ENCODE data around the gene SNX18. TPM values are rescaled to one million over a fixed set of nuclear protein-coding genes. Genes with fewer than 3 reads are reported as not detected.

Gene SNX18
- polyA plus RNA-seq, 1 donor (not counting 4 experiments of a cell fraction or from before 2014, with no cell fraction given), result 7.4 TPM

- no peak for FAIRE-seq
- H3K4me1 ChIP-seq (ENCODE audit: control insufficient read depth, extremely low read depth, insufficient read depth, low read length), result no peaks in the 10 kb centered on the region
- no peak overlapping the region for H3K4me3 ChIP-seq (ENCODE audit: control insufficient read depth in 2 of 3, extremely low read depth in 1 of 3, insufficient read depth in 2 of 3, low read depth in 1 of 3, low read length in 3 of 3)
- no peak overlapping the region for H3K4me2 ChIP-seq (ENCODE audit: control insufficient read depth, extremely low read depth, insufficient read depth, low read depth, low read length)
- no peak for TF ChIP-seq CTCF (optimal IDR thresholded peaks at IDR 0.05 in 1 of 3, IDR thresholded peaks at IDR 0.05 in 1 of 3, conservative IDR thresholded peaks at IDR 0.05 in 1 of 3; ENCODE audit: extremely low read depth in 1 of 3, insufficient read depth in 2 of 3, low read length in 3 of 3)
- no peak for TF ChIP-seq EZH2 (IDR thresholded peaks at IDR 0.05; ENCODE audit: low read length)
- dilution Hi-C loops (cut with MboI; ENCODE audit: extremely low pct_ligation_motif_present, low sequenced_read_pairs), result no loop called here
- no peaks in the 10 kb centered on the region for H3K36me3 ChIP-seq (ENCODE audit: control insufficient read depth in 2 of 2, extremely low read depth in 1 of 2, insufficient read depth in 2 of 2, low read length in 2 of 2)
- no peak overlapping the region for H3K27ac ChIP-seq (ENCODE audit: control insufficient read depth, insufficient read depth, low read length)
- no peaks in the 10 kb centered on the region for H4K20me1 ChIP-seq (ENCODE audit: control insufficient read depth, extremely low read depth, insufficient read depth, low read length)
- no peaks in the 10 kb centered on the region for H3K9me3 ChIP-seq (ENCODE audit: control insufficient read depth, low read depth, low read length)
- no peaks in the 10 kb centered on the region for H3K27me3 ChIP-seq (ENCODE audit: control insufficient read depth, extremely low read depth, insufficient read depth, low read length)
- H3K9me1 ChIP-seq (ENCODE audit: control insufficient read depth, extremely low read depth, insufficient read depth, low read length), result no peaks in the 10 kb centered on the region
- H2AFZ ChIP-seq (ENCODE audit: control insufficient read depth, low read length), result no peak overlapping the region
- DNase-seq (ENCODE audit: low read depth, low spot score), result no peak
- H3K79me2 ChIP-seq (ENCODE audit: control insufficient read depth, insufficient read depth, low read length), result no peaks in the 10 kb centered on the region
- no peak overlapping the region for H3K9ac ChIP-seq (ENCODE audit: control insufficient read depth, extremely low read depth, insufficient read depth, low read length)
Observed at GRCh38 chr5:54545796-54546195, 28.2 kb downstream of the SNX18 start.

GRCh38 chr5:54547711-54548250 lies 30.2 kb downstream of the SNX18 start:
- Histone ChIP-seq H2AFZ (ENCODE audit: control insufficient read depth, low read length) (no peak overlapping the region), H3K9ac (ENCODE audit: control insufficient read depth, extremely low read depth, insufficient read depth, low read length) (no peak overlapping the region), H3K4me1 (ENCODE audit: control insufficient read depth, extremely low read depth, insufficient read depth, low read length) (no peaks in the 10 kb centered on the region), H3K4me3 (ENCODE audit: control insufficient read depth in 2 of 3, extremely low read depth in 1 of 3, insufficient read depth in 2 of 3, low read depth in 1 of 3, low read length in 3 of 3) (no peak overlapping the region), H3K36me3 (ENCODE audit: control insufficient read depth in 2 of 2, extremely low read depth in 1 of 2, insufficient read depth in 2 of 2, low read length in 2 of 2) (no peaks in the 10 kb centered on the region), H3K9me3 (ENCODE audit: control insufficient read depth, low read depth, low read length) (no peaks in the 10 kb centered on the region), H3K27me3 (ENCODE audit: control insufficient read depth, extremely low read depth, insufficient read depth, low read length) (no peaks in the 10 kb centered on the region), H3K9me1 (ENCODE audit: control insufficient read depth, extremely low read depth, insufficient read depth, low read length) (no peaks in the 10 kb centered on the region), H3K27ac (ENCODE audit: control insufficient read depth, insufficient read depth, low read length) (no peak overlapping the region), H3K79me2 (ENCODE audit: control insufficient read depth, insufficient read depth, low read length) (no peaks in the 10 kb centered on the region), H4K20me1 (ENCODE audit: control insufficient read depth, extremely low read depth, insufficient read depth, low read length) (no peaks in the 10 kb centered on the region), H3K4me2 (ENCODE audit: control insufficient read depth, extremely low read depth, insufficient read depth, low read depth, low read length) (no peak overlapping the region)
- DNase-seq (ENCODE audit: low read depth, low spot score), result no peak
- dilution Hi-C loops (cut with MboI; ENCODE audit: extremely low pct_ligation_motif_present, low sequenced_read_pairs), result no loop called here
- FAIRE-seq, result no peak
- TF ChIP-seq EZH2 (IDR thresholded peaks at IDR 0.05; ENCODE audit: low read length) (no peak), CTCF (optimal IDR thresholded peaks at IDR 0.05 in 1 of 3, IDR thresholded peaks at IDR 0.05 in 1 of 3, conservative IDR thresholded peaks at IDR 0.05 in 1 of 3; ENCODE audit: extremely low read depth in 1 of 3, insufficient read depth in 2 of 3, low read length in 3 of 3) (no peak)

Data from keratinocyte (primary cell).